HEK293T (cell line): ENCODE data around the gene TRPM3.

ENCODE experiments used
- BHLHE40 ChIP-seq: fragments of 450-650 bp; IDR thresholded peaks from 2 replicates; pipeline ENCODE4 v1.6.1; 2016; ENCODE audit warnings: mild to moderate bottlenecking, moderate library complexity, borderline replicate concordance
- CTBP1 ChIP-seq: fragments of 450-650 bp; IDR thresholded peaks from 2 replicates; pipeline ENCODE4 v1.6.1; 2016; ENCODE audit warnings: borderline replicate concordance
- FOXA1 ChIP-seq: fragments of 450-650 bp; IDR thresholded peaks from 2 replicates; pipeline ENCODE4 v1.6.1; 2016; ENCODE audit warnings: mild to moderate bottlenecking
- FOXK2 ChIP-seq: fragments of 450-650 bp; IDR thresholded peaks from 2 replicates; pipeline ENCODE4 v1.6.1; 2016; ENCODE audit warnings: mild to moderate bottlenecking
- FOXM1 ChIP-seq: fragments of 450-650 bp; IDR thresholded peaks from 2 replicates; pipeline ENCODE4 v1.6.1; 2017; ENCODE audit warnings: mild to moderate bottlenecking, borderline replicate concordance
- HDGF ChIP-seq: fragments of 450-650 bp; IDR thresholded peaks from 2 replicates; pipeline ENCODE4 v1.6.1; 2017; ENCODE audit warnings: antibody characterized with exemption, borderline replicate concordance
- L3MBTL2 ChIP-seq: fragments of 450-650 bp; conservative IDR thresholded peaks from 2 replicates; pipeline ENCODE4 v1.6.1; 2016; ENCODE audit warnings: mild to moderate bottlenecking
- LEF1 ChIP-seq: fragments of 450-650 bp; IDR thresholded peaks from 2 replicates; pipeline ENCODE4 v1.6.1; 2017; ENCODE audit warnings: mild to moderate bottlenecking, borderline replicate concordance
- NFRKB ChIP-seq: fragments of 450-650 bp; IDR thresholded peaks from 2 replicates; pipeline ENCODE4 v1.6.1; 2016; ENCODE audit warnings: mild to moderate bottlenecking, moderate library complexity
- PKNOX1 ChIP-seq: fragments of 450-650 bp; IDR thresholded peaks from 2 replicates; pipeline ENCODE4 v1.6.1; 2016
- SP1 ChIP-seq: fragments of 450-650 bp; IDR thresholded peaks from 2 replicates; pipeline ENCODE4 v1.6.1; 2017
- SUZ12 ChIP-seq: fragments of 450-650 bp; IDR thresholded peaks from 2 replicates; pipeline ENCODE4 v1.6.1; 2016; ENCODE audit warnings: mild to moderate bottlenecking
- TARDBP ChIP-seq: fragments of 450-650 bp; IDR thresholded peaks from 2 replicates; pipeline ENCODE4 v1.6.1; 2016

GRCh38 chr9:70873506-70873905 is 247.9 kb downstream of the TRPM3 start:
- TF ChIP-seq FOXM1 (no peak), L3MBTL2 (no peak), BHLHE40 (no peak), SP1 (no peak), LEF1 (no peak), NFRKB (no peak), SUZ12 (no peak), PKNOX1 (no peak), FOXA1 (no peak), TARDBP (no peak), FOXK2 (no peak), CTBP1 (no peak), HDGF (no peak)
